Middle frontal gyrus (tissue), 1 donor: Measurements from ENCODE around the gene PLAAT3.
"Not testable (repeated sequence)": the region's sequence is repeated elsewhere in the genome, so short reads cannot be mapped to it uniquely, and the experiment has no call there.

Experiments
- DNase-seq: peaks from one replicate; pipeline ENCODE4 v3.0.0-alpha.2; 2015; ENCODE audit warnings: low spot score; ENCODE audit errors: extremely low spot score

PLAAT3 gene

GRCh38 chr11:63614136-63614671 lies at the start of gene PLAAT3:
TSS of gene PLAAT3 (minus strand) at chr11:63614433. CDS start at chr11:63614014, 419 bp downstream.
- DNase-seq, result peak; percentile 49

- DNase-seq, result no peak
Observed at GRCh38 chr11:63663809-63664208, 49.6 kb upstream of the PLAAT3 start.

GRCh38 chr11:63660972-63661371 lies 46.7 kb upstream of the PLAAT3 start:
- DNase-seq, result no peak

- no peak for DNase-seq
Observed at GRCh38 chr11:63652671-63653070, 38.4 kb upstream of the PLAAT3 start.

GRCh38 chr11:63643205-63643604 lies 29.0 kb upstream of the PLAAT3 start:
- DNase-seq, result no peak

GRCh38 chr11:63641727-63642126 lies 27.5 kb upstream of the PLAAT3 start:
- DNase-seq, result no peak

GRCh38 chr11:63639199-63639832 lies 25.1 kb upstream of the PLAAT3 start:
- no peak for DNase-seq

GRCh38 chr11:63638436-63638835 lies 24.2 kb upstream of the PLAAT3 start:
- DNase-seq, result not testable (repeated sequence)

- peak; percentile 65 for DNase-seq
Observed at GRCh38 chr11:63635762-63636465, 21.7 kb upstream of the PLAAT3 start.

- DNase-seq, result no peak
Observed at GRCh38 chr11:63629426-63629825, 15.2 kb upstream of the PLAAT3 start.

GRCh38 chr11:63623513-63624140 lies 9.4 kb upstream of the PLAAT3 start:
- DNase-seq, result no peak

- no peak for DNase-seq
Observed at GRCh38 chr11:63622323-63622722, 8.1 kb upstream of the PLAAT3 start.

GRCh38 chr11:63621071-63621470 lies 6.8 kb upstream of the PLAAT3 start:
- DNase-seq, result no peak

GRCh38 chr11:63619967-63620366 lies 5.7 kb upstream of the PLAAT3 start:
- DNase-seq, result no peak

- not testable (repeated sequence) for DNase-seq
Observed at GRCh38 chr11:63617686-63618085, 3.5 kb upstream of the PLAAT3 start.

GRCh38 chr11:63616953-63617352 lies 2.7 kb upstream of the PLAAT3 start:
- DNase-seq, result no peak

- no peak for DNase-seq
Observed at GRCh38 chr11:63613517-63614135, 607 bp downstream of the PLAAT3 start.

- DNase-seq, result no peak
Observed at GRCh38 chr11:63612181-63612580, 2.1 kb downstream of the PLAAT3 start.

GRCh38 chr11:63611395-63611747 lies 2.9 kb downstream of the PLAAT3 start:
- no peak for DNase-seq

- DNase-seq, result peak; percentile 42
Observed at GRCh38 chr11:63610604-63611394, 3.4 kb downstream of the PLAAT3 start.

GRCh38 chr11:63609971-63610580 lies 4.2 kb downstream of the PLAAT3 start:
- no peak for DNase-seq
